NCI-H1930 (cell line): Measurements from ENCODE around the gene TNFAIP8.

ENCODE experiments used
- DNase-seq, 2 experiments: peaks; one replicate each; lab custom pipeline; 2025; lab: John Stamatoyannopoulos, UW

Gene TNFAIP8

DNA sequence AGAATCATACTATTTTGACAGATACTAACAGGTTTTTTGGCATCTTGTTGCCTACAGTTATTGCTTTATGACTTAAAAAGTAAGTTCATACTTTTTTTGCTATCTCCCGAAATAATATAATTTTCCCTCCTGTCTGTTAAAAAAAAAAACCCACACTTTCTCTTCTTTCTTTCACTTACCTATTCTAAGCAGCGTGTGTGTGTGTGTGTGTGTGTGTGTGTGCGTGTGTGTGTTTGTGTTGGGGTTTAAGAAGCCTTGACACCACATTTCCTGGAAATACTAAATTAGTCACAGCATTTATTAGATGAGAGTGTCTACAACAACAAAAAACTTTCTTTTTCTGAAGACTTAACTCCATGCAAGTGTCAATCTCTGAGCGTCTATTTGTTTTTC is 12.4 kb downstream of the TNFAIP8 start:
- no peak for DNase-seq

- DNase-seq = no peak
Measured at GRCh38 chr5:119370486-119370885, 14.7 kb downstream of the TNFAIP8 start.

GRCh38 chr5:119371146-119371545 is 15.3 kb downstream of the TNFAIP8 start:
- no peak for DNase-seq

DNA sequence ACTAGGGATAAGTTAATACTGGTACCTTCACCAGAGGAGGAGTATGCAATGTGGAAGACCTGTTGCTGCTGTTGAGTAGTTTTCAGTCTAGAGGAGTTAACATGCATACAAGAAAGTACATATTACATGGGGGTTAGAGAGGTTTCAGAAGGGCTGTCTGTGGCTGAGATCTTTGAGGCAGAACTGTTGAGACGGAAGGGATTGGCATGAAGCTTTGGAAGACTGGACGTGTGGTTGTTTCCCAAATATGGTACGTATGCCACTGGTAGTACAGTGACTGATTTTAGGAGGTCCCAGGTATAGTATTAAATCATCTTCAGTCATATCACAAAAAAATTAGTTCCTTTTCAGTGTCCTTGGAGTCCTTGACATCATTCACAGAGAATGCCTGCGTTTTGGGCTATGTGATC is 17.6 kb downstream of the TNFAIP8 start:
- no peak for DNase-seq

DNA sequence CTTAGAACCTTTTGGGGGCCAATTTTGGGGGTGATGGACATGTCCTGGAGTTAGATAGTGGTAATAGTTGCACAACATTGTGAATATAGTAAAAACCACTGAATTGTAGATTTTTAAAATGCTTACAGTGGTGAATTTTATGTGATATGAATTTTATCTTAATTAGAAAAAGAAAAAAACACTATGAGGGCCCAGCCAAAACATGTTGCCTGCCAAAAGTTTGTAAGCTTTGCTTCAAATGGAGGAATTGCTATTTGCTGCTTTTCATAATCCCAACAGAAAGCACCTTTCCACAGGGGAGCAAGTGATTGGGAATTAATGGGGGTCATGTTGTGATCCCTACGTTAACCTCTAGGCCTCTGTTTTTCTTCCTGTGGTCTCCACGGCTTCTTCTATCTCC is 19.1 kb downstream of the TNFAIP8 start:
- DNase-seq = no peak

GRCh38 chr5:119377066-119377465 is 21.2 kb downstream of the TNFAIP8 start:
- DNase-seq = no peak

DNA sequence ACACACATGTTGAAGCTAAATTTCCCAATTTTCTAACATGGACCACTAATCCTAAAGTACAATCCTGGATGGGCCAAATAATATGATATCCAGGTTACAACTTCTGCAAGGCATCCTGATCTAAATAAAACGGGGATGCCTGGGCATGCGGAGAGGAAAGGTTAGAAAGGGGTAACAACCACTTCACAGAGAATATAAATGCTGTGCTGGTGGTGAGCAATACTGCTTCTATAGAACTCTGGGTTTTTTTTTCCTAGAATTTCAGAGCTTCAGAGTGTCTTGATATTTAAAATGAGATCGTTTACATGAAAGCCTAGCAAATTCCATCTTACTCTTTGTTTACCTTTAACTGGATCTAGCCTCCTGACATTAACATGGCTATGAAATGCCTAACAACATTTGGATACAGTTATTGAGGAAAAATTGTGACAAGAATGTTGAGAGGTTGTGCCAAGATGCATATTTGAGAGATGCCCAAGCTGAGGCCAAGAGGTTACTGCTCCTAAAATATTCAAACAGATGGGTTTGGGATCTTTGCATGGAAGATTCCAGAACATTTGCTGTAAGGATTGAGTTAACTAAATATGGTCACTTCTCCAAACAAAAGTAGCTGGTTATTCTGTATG is 22.4 kb downstream of the TNFAIP8 start:
- DNase-seq = no peak

- DNase-seq = no peak
Measured at GRCh38 chr5:119379096-119379495, 23.3 kb downstream of the TNFAIP8 start.

GRCh38 chr5:119379942-119380547 is 24.2 kb downstream of the TNFAIP8 start:
- no peak for DNase-seq

DNA sequence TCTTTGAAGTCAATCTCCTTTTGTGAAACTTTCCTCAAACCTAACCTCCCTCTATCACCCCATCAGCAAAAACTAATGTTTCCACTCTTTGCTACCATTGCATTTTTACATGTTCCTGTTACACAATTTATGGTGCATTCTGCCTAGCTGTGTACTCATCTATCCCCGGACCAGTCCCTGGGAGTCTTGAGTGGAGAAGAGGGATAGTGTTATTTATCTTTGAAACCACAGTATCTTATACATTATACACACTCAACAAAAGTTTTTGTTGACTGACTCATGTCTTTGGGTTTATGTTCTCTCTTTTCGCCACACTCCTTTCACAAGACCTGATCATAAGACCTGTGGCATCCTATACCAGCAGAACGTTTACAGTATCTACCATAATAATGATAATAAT is 26.4 kb downstream of the TNFAIP8 start:
- DNase-seq = no peak

DNA sequence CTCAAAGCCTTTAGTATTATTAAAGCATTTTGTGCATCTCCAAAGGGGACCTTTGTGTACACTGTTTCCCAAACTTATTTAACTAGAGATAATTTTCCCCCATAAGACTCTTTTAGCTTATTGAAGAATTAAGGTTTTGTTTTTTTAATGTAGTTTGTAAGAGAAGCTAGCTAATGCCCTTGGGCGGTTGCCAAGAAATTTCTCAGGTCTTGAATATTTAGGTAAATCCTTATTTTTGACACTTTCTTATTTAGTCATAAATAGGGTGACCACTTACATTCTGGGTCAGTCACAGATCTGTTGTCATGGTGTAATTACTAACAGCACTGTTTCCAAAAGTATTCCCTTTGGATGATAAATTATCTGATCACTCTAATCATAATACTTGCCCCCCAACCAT is 27.2 kb downstream of the TNFAIP8 start:
- no peak for DNase-seq

- no peak for DNase-seq
Measured at GRCh38 chr5:119385136-119385535, 29.3 kb downstream of the TNFAIP8 start.

GRCh38 chr5:119385536-119386128 is 29.8 kb downstream of the TNFAIP8 start:
- DNase-seq = no peak

DNA sequence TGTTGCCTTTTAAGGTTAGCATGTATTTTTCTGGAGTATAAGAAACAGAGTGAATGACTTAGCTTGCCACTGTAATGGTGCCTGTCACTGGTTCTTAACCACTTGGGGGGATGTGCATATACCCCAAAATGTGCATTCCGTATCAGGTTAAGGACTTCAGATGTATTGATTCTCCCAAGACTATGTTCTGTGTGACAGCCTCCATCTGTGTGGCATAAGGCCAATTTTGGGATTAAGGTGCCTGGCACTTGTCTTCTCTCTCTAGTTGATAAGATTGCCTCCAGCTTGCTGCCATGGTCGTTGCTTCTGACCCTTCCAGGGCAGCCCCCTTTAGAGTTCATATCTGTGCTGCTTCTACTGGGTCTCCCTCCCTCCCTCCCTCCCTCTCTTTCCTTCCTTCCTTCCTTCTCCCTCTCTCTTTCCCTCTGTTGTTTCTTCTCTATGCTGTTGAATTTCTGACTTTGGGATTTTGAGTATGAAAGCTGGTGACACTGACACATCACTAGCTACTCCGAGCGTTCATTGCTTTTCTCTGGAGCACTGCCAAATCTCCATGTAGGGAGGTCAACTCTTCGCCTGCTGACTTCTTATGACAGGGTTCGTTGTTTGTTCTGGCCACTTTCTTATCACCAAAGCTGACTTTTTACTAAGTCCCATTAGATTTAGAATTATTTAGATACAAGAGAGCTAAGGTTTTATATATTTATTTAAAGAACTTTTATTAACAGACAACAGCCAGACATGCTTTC is 31.0 kb downstream of the TNFAIP8 start:
- no peak for DNase-seq

- no peak for DNase-seq
Measured at GRCh38 chr5:119387945-119388618, 32.3 kb downstream of the TNFAIP8 start.

DNA sequence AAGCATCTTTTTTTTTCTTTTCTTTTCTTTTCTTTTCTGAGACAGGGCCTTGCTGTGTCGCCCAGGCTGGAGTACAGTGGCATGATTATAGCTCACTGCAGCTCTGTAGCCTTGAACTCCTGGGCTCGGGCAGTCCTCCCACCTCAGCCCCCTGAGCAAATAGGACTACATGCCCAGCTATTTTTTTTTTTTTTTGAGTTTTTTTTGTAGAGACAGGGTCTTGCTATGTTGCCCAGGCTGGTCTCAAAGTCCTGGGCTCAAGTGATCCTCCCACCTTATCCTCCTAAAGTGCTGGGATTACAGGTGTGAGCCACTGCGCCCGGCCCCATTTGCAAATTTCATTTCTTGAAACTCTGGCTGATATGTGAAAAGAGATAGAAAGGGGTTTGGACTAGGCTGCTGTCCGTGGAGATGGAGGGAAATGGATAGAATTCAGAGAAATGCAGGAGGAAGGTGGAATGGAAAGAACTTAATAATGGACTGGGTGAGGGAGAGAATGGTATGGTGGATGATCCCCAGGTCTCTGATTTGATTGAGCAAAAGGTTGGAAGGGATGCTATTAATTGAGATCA is 32.9 kb downstream of the TNFAIP8 start:
- no peak for DNase-seq

DNA sequence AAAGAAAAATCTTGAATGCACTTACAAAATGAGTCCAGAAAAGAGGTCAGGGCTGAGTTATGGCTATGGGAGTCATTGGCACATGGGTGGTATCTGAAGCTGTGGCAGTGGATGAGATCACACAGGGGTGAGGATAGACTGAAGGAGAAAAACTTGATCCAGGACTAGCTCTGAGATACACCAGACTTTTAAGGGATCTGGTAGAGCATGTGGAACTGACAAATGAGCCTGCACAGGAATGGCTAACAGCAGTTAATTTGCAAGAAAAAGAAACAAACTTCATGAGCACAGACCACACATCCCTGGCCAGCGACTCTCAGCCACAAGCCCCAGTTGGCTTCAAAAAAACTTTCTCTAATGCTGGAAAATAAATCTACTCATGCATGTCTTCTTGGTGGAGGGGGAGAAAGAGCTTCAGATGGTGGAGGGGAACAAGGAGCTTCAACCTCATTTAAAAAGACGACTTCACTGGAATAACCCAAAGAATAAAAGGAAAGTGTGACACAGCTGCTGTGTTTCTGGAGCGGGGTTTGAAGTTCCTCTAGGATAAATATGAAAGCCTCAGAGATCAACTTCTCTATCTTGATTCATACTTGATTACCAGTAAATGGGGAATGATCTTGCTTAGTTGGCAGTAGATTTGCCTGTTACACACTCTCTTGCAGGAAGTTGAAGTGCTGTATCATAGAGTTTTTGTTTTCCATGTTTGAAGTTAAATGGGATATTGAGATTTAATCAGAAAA is 33.6 kb downstream of the TNFAIP8 start:
- DNase-seq = no peak

DNA sequence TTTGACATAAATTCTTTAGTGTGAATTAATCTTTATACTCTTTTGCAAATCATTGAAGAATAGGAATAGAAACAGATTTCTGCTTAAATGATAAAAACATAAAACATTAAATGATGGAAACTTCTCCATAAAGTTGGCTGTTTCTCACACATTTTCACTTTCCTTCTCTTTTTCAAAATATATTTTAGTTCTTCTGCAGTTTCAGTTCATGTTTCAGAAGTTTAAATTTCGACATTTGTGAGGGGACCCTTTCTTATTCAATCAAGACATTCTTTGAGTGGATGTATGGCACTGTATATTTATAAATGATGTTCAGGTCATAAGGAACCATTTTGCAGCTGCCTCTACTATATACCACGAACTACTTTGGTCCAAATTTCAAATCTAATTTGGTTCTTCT is 34.6 kb downstream of the TNFAIP8 start:
- no peak for DNase-seq

DNA sequence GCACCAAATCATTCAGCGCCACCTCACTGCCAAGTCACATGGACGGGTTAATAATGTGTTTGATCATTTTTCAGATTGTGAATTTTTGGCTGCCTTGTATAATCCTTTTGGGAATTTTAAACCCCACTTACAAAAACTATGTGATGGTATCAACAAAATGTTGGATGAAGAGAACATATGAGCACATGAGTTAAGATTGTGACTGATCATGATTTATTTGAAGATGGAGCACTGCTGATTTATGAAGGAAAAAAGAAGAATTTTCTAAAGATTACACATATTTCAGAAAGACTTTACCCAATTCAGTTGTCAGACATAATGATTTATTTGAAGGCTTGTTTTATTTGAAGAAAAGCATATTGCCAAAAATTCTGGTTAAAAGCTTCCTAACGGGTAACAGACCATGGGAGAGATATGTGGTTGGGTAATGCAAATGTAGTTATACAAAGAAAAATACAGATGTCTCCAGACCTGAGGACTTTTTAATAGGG is 37.4 kb downstream of the TNFAIP8 start:
- no peak for DNase-seq

DNA sequence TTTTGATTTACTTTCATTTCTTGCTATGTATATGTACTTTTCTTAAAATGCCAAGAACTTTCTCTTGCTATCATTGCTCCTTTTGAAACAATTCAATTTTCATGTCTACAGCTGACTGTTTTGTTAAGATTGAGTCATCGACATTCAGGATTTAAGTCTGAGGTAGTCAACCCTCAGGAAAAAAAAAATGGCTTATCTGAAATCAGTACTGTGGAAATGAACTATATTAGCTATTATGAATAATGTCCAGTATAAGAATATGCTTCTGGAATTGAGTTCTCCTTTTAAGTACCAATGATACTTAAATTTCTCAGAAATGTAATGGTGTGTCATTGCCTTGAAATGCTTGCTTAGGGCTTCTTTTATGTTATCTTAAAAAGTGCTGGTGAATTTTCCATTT is 37.9 kb downstream of the TNFAIP8 start:
- DNase-seq = no peak
